GM21390 (cell line): Measurements from ENCODE around the gene CCL11.

Experiments
- ATAC-seq: cut with Tn5 transposase; IDR thresholded peaks from one replicate; pipeline ENCODE4 v1.9.1; 2021; ENCODE audit not compliant: unreplicated experiment

The CCL11 gene

DNA sequence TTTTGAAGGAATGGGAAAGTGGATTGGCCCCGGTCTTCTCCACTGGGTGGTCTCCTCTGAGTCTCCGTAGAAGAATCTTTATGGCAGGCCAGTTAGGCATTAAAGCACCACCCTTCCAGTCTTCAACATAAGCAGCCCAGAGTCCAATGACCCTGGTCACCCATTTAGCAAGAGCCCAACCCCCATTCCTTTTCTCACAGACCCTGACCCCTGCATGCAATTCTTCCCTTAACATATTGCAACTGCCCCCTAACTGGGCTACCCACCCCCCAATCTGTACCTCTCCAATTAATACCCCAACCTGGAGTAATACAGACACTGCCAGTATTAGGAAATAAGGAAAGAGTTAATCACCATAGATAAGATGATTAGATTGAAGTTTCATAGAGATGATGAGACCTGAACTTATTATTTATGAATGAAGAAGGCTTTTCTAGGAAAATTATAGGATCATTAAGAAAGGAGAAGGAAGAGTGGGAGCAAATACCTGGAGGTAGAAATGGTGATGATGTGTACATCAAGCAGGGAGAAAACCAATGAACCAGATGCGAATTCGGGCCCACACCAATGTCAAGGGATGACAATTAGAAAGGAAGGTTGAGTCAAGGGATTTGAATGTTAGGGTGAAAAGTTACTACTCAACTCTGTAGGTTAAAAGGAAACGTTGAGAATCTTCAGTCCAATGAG is 28.1 kb upstream of the CCL11 start:
- no peak for ATAC-seq

DNA sequence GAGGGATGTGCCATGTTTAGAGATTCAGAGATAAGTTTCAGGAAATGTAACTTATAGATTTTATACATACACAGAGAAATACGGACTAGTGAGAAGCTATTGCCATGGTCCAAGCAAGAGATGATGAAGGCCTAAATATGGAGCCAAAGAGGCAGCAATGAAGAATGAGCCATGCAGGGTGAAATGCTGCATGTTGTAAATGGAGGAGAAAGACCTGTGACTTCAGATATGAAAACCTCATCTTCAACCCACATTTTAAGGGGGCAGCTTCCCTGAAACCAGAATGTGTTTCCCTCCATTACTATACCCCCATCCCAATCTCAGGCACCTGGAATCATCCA is 27.6 kb upstream of the CCL11 start:
- ATAC-seq: no peak

DNA sequence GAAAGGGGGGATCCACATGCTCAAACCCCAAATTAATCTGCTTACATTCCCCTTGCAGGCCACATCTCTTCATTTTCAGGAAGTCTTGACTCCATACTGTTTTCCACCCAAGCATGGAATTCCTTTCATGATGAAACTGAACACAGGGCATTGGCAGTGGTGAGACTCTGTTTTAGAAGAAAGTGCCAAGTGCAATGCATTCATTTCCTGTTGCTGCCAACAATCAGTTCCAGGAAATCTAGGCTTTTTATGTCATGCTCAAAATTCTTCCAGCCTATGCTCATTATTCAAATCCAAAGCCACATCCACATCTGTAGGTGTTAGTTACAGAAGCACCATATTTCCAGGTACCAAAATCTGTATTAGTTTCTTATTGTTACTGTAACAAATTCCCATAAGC is 26.4 kb upstream of the CCL11 start:
- no peak for ATAC-seq

DNA sequence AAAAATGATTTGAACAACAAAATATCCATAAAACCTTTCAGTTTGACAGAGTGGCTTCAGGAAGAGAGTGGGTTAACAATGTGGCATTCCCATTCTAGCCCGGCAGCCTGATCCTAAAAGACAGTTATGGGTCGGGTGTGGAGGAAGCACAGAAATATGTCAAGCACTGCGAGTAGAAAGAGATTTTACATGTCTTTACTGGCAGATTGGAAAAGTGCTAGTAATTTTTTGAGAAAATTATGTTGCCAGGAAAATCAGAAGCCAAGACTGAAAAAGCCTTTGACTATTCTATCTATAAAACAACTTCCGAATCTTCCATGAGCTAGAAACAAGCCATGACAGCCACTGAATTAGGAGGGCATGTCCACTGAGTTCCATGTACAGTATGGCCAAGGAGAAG is 24.7 kb upstream of the CCL11 start:
- no peak for ATAC-seq

DNA sequence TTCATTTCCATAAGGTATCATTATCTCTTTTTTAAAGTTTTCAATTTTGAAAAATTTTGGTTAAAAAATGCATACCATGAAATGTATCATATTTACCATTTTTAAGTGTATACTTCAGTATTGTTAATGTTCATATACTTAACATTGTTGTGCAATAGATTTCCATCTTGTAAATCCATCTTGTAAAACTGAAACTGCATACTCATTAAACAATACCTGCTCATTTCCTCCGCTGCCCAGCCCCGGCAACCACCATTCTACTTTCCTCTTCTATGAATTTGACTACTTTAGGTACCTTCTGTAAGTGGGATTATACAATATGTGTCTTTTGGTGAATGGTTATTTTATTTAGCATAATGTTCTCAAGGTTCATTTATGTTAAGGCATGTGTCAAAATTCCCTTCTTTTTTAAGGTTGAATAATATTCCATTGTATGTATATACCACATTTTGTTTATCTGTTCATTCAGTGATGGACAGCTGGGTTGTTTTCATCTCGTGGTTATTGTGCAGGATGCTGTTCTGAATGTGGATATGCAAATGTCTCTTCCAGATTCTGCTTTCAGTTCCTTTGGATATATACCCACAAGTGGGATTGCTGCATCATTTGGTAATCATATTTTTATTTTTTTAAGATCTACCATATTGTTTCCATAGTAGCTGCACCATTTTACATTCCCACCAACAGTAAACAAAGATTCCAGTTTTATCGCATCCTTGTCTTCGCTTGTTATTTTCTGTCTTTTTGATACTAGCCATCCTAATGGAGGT is 23.8 kb upstream of the CCL11 start:
- no peak for ATAC-seq

DNA sequence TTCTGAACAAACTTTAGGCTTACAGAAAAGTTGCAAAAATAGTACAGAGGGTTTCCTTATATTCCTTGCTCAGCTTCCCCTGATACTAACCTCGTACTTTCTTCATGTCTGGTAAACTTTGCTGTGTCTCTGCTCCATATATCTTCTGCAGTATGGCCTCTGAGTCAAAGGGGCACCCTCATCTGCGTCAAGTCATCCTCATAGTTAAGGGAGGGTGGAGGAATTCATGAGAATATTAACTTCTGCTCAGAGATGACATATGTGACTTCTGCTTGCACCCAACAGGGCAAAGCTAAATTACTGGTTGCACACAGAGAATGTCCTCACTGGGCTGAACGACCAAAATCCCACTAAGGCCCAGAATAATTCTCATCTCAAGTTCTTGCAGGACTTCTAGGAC is 19.8 kb upstream of the CCL11 start:
- no peak for ATAC-seq

DNA sequence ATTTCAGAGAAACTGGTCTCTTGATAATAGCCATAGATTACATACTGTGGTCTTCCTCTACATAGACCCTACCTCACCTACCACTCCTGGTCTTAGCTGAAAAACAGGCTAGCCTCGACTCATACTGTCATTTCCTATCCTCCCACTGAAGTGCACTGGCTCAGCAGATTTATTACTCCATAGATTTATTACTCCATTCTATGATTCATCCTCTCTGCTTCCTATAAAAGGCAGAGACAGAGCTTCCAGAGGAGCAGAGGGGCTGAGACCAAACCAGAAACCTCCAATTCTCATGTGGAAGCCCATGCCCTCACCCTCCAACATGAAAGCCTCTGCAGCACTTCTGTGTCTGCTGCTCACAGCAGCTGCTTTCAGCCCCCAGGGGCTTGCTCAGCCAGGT is 15.6 kb upstream of the CCL11 start, which contains the start of gene CCL7:
TSS of gene CCL7 (plus strand) at position 253 of the 400 bp plus-strand sequence. CDS start at position 323, 70 bp downstream.
- no peak for ATAC-seq

DNA sequence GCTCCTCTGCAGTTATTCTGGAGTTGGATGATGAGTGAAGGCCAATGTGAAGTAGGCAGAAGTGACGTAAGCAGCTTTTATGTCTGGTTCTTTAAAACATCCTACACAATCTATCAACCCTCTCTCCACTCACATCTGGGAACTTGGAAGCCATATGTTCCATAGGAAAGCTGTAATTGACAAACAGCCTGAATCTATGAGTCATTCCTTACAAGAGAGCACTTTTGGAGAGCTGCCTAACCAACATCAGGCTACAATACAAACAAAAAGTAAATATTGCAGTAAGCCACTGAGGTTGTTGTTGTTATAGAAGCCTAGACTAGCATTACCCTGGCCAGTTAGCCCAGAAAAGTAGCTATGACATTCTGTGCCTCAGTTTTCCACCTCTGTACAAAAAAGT is 9.7 kb upstream of the CCL11 start:
- ATAC-seq: no peak

DNA sequence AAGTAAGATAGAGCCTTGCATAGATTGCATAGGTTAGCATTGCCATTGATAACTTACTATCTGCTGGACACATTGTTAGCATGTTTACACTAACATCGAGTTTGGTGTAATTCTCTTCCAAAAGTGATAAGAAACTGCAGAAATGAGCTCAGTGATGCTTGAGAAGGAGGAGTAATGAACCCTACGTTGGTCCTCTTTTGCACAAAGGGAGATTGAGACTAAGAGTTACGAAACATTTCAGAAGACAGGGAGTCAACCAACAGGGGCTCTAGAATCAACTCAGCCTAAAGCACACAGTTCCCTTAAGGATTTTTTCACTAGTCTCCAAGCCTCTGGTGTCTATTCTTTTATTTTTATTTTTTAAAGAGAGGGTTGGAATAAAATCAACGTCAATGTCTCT is 8.7 kb upstream of the CCL11 start:
- no peak for ATAC-seq

DNA sequence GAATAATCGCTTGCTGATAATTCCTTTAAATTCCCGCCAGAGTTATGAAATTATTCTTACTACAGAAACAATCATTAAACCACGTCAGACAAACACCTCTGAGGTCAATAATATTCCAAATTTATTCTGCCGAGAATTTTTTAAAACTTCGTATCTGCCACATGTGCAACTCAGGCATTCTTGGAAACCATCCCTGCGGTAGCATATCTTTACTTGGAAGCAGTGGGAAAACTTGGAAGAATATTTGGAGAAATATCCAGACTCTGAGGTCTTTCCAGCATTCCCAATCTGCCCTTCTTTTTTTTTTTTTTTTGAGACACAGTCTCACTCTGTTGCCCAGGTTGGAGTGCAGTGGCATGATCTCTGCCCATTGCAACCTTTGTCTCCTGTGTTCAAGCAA is 2.0 kb upstream of the CCL11 start:
- no peak for ATAC-seq

DNA sequence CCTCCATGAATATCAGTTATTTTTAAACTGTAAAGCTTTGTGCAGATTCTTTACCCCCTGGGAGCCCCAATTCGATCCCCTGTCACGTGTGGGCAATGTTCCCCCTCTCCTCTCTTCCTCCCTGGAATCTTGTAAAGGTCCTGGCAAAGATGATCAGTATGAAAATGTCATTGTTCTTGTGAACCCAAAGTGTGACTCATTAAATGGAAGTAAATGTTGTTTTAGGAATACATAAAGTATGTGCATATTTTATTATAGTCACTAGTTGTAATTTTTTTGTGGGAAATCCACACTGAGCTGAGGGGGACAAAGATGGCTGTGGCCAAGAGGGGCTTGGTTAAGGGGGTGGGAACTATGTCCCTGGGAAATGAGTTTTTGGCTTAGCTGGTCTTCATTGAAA is 2.3 kb downstream of the CCL11 start:
- ATAC-seq: no peak

DNA sequence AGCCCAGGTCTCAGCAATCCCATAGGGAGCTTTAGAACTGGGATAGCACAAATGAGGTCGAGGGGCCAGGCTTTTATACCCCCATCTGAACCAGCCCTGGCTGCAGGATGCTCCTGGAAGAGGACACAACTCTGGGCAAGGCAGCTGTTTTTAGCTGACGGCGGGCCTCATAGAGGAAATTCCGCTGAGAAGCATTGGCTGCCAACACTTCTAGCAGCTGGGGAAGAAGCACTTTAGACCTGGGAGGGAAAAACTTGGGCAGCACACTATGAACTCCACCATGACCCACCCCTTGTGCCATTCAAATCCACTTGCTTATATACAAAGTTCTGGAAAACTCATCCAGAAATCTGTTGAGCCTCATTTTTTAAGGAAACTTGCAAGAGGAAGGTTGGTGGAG is 5.0 kb downstream of the CCL11 start:
- ATAC-seq: no peak

DNA sequence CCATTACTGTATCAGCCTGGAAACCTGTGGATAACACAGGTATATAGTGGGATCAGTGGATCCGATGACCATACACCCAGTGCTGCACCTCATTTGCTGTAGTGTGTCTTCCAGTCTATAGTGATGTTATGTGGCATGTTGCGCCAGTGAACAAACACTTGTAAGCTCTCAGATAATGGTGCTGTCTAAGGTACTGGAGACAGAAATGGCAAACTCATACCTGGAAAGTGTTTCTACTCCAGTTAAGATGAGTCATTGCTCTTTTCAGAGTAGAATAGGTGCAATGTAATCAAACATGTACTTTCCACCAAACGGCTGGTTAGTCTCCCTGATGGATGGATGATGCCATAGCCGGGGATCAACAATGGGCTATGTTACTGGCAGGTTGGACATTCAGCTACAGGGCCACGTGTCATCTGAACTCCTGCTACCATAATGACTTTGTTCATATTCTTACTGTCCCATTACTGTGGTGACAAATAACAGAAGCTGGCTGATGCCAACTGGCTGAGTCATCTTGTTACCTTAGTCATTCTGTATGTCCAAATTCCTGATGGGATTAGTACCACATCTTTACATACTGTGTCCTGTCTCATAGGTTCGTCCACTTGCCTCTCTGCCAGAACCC is 6.3 kb downstream of the CCL11 start:
- ATAC-seq: no peak

DNA sequence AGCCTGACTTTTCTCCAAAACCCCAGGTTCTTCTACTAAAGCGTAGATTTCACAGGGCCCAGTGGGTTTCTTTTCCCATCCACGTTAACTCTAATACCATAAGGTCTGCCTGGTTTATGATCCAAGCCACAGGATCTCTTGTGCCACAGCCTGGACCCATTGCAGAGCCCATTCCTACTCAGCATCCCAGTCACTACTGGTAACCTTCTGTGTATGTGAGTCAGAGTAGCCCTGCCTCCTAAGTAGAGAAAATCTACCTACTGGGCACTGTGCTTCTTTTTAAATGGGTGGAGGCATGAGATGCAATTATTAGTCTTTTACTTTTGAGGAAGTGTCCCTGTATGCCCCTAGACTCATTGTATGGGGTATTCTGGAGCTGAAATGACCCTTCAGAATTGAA is 13.5 kb downstream of the CCL11 start:
- ATAC-seq: no peak

DNA sequence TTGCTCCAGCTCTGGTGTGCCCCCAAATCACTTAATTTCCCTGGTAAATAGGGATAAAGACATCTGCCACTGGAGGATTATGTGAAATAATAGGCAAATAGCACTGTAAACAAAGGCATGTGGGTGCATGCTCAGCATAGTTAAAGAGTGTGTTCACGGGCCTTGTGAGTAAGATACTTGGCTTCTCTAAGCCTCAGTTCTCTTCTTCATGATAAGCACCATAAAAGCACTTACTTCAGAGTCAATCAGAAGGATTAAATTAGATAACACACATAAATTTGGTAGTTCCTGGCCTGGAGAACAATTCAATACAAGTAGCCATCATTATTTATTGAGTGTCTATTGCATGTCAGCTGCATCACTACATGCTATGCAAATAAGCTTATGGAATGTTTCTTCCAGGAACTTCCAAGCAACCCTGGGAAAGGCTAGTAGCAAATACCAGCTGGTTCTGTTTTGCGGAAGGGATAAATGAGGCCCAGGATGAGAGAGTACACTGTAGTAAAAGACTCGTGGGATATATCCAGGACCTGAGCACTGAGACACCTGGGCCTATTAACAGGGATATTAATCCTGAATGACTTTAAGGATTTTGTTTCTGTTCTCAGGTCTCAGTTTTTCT is 14.5 kb downstream of the CCL11 start:
- no peak for ATAC-seq

DNA sequence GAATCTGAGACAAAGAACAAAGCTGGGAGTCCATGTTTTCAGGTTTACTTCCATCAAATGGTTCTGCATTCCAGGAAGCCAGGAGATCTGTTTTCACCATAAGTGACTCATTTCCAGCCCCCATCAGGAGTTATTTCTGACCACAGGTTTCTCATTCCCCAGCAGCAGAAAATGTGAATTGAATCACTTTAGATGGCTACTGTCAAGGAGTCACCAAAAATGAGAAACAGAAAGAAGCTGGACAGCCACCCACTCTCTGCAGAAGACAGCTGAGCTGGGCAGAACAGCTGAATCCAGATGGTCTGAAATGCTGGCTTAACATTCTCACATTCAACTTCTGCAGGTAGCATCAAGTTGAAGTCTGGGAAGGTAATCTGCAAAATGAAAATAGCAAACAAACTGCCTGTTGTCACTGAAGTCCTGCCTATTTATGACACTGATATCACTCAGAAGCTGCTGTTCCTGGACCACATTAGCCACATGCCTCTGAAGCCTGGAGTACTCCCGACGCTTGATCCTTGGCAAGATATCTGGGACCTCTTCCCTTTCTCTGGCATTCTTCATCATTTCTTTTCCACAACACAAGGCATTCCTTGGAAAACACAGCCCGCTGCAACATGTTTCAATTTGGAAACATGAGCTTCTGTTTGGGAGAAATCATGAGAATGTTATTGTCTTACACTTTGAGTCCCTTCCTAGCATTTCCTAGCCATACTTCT is 15.3 kb downstream of the CCL11 start:
- no peak for ATAC-seq

DNA sequence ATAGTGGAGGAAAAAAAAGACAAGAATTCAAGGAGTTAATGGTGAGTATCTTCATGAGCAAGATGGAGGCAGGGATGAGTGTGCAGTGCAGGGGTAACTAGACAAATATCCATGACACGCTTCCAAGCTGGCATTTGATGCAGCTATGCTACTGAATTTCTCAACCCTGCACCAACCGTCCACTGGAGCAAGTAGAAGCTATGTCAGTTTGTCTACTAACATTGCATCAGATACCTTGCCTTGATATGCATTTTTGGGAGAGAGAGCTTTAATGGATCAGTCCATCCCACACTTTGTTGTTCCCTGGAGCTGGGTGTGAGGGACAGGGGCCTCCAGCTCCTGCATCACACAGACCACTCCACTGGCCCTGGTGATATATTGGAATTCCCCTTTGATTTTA is 16.4 kb downstream of the CCL11 start:
- no peak for ATAC-seq

DNA sequence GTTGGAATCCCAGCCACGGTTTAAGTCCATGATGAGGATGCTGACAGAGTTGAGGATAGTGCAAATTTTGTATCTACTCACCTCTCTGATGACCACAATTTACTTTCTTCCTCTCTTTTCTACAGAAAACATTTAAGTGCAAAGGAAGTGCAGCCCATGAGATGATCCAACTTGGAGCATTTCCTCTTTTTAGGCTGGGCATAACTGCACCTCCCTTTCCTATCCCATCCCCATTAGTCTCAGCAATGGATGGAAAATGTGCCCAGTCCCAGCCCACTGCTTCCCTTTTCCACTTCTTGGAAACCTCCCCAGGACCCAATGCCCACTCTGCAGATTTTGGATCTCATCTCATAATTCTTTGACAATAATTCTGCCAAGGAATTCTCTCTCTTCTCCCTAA is 17.1 kb downstream of the CCL11 start:
- ATAC-seq: no peak

DNA sequence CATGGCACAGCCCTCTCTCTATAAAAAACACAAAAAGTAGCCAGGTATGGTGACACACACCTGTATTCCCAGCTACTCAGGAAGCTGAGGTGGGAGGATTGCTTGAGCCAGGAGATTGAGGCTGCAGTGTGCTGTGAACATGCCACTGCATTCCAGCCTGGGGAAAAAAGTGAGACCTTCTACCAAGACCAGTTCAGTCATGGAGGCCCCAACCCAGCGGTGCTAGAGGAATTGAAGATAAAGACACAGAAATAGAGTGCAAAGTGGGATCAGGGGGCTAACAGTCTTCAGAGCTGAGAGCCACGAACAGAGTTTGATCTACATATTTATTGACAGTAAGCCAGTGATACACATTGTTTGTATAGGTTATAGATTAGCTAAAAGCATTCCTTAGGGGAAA is 18.1 kb downstream of the CCL11 start:
- no peak for ATAC-seq

DNA sequence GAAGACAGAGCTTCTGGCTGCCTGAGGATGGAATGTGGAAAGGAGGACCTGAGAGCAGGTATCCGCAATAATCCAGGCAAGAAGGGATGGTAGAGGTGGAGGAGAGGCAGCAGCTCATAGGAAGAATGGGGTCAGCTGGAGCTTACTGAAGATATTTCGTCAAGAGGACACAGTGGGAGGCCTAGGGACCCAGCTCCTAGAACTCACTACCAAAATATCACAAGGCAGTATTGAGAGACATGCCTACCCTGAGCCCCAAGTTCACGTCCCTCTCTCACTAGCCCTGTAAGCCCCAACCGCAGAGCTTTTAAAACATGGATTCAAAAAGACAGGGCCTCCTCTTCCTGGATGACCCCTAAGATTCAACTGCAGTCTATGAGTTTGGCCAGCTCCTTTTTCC is 19.5 kb downstream of the CCL11 start:
- no peak for ATAC-seq

DNA sequence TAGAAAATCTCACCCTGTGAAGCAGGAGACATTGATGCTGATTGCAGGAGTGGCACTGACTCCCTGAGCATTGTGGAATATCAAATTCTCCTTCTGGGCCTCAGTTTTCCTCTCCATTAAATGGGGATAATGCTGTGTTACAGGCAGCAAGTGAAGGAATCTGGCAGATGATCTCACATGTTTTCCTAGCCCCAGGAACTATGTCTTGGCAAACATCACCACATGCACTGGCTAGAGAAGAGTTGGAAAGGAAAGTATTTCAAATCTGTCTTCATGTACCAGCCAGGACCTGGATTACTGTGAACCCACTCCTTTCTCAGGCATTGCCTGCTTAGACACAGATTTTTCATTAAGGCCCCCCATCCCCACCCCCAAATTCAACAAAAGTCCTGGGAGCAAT is 20.1 kb downstream of the CCL11 start:
- no peak for ATAC-seq
